ENCODE data around the gene OR5A2.
"Not testable (repeated sequence)": the region's sequence is repeated elsewhere in the genome, so short reads cannot be mapped to it uniquely, and the experiment has no call there.

The OR5A2 gene

GRCh38 chr11:59426361-59427067 is at the start of gene OR5A2:
Gene OR5A2, minus strand, starts transcription at chr11:59426413. Its CDS starts 3,460 bp downstream, at chr11:59422953.
- DNase-seq (ENCODE audit: low read depth in 2 of 2): no peak

GRCh38 chr11:59475176-59475575 is 49.0 kb upstream of the OR5A2 start:
- no peak for DNase-seq (ENCODE audit: low read depth in 2 of 2)

GRCh38 chr11:59473015-59473414 is 46.8 kb upstream of the OR5A2 start, which contains the start of gene OR4D10:
Gene OR4D10, plus strand, starts transcription at chr11:59473315. Its CDS starts 4,115 bp downstream, at chr11:59477430.
- DNase-seq (ENCODE audit: low read depth in 2 of 2): no peak

- no peak for DNase-seq (ENCODE audit: low read depth in 2 of 2)
These were observed 37.0 kb upstream of the OR5A2 start for GRCh38 chr11:59463190-59463641.

GRCh38 chr11:59459916-59460315 is 33.7 kb upstream of the OR5A2 start:
- no peak for DNase-seq (ENCODE audit: low read depth in 2 of 2)

- no peak for DNase-seq (ENCODE audit: low read depth in 2 of 2)
These were observed 30.4 kb upstream of the OR5A2 start, which contains the start of gene OR4D6 for GRCh38 chr11:59456661-59457060. Gene OR4D6, plus strand, starts transcription at chr11:59456961. Its CDS starts 0 bp downstream, at chr11:59456961.

- no peak for DNase-seq (ENCODE audit: low read depth in 2 of 2)
These were observed 22.3 kb upstream of the OR5A2 start for GRCh38 chr11:59448484-59448883.

GRCh38 chr11:59445624-59446023 is 19.4 kb upstream of the OR5A2 start:
- DNase-seq (ENCODE audit: low read depth in 2 of 2): not testable (repeated sequence)

GRCh38 chr11:59437770-59438169 is 11.6 kb upstream of the OR5A2 start:
- no peak for DNase-seq (ENCODE audit: low read depth in 2 of 2)

GRCh38 chr11:59436169-59436568 is 10.0 kb upstream of the OR5A2 start, which contains the start of gene OR5A1:
Gene OR5A1, plus strand, starts transcription at chr11:59436469. Its CDS starts 6,700 bp downstream, at chr11:59443169.
- DNase-seq (ENCODE audit: low read depth in 2 of 2): no peak

GRCh38 chr11:59429924-59430516 is 3.8 kb upstream of the OR5A2 start:
- DNase-seq (ENCODE audit: low read depth in 2 of 2): no peak

GRCh38 chr11:59427068-59427382 is 812 bp upstream of the OR5A2 start:
- DNase-seq (ENCODE audit: low read depth in 2 of 2): no peak

- no peak for DNase-seq (ENCODE audit: low read depth in 2 of 2)
These were observed 1.1 kb downstream of the OR5A2 start for GRCh38 chr11:59425131-59425530.

GRCh38 chr11:59423835-59424234 is 2.4 kb downstream of the OR5A2 start:
- DNase-seq (ENCODE audit: low read depth in 2 of 2): no peak

- DNase-seq (ENCODE audit: low read depth in 2 of 2): no peak
These were observed 8.1 kb downstream of the OR5A2 start for GRCh38 chr11:59418156-59418555.

GRCh38 chr11:59417023-59417422 is 9.2 kb downstream of the OR5A2 start:
- DNase-seq (ENCODE audit: low read depth in 2 of 2): no peak

- DNase-seq (ENCODE audit: low read depth in 2 of 2): no peak
These were observed 9.6 kb downstream of the OR5A2 start for GRCh38 chr11:59416613-59417012.

- DNase-seq (ENCODE audit: low read depth in 2 of 2): no peak
These were observed 11.1 kb downstream of the OR5A2 start for GRCh38 chr11:59415111-59415510.

- no peak for DNase-seq (ENCODE audit: low read depth in 2 of 2)
These were observed 12.6 kb downstream of the OR5A2 start for GRCh38 chr11:59413646-59414045.

GRCh38 chr11:59403546-59403945 is 22.7 kb downstream of the OR5A2 start:
- DNase-seq (ENCODE audit: low read depth in 2 of 2): no peak

- no peak for DNase-seq (ENCODE audit: low read depth in 2 of 2)
These were observed 25.0 kb downstream of the OR5A2 start for GRCh38 chr11:59401262-59401552.

GRCh38 chr11:59400461-59401261 is 25.6 kb downstream of the OR5A2 start:
- no peak for DNase-seq (ENCODE audit: low read depth in 2 of 2)

GRCh38 chr11:59394186-59394585 is 32.0 kb downstream of the OR5A2 start:
- DNase-seq (ENCODE audit: low read depth in 2 of 2): no peak
